Islet of Langerhans (tissue), 1 donor: ENCODE data around the gene MAP3K12.
"Not testable (repeated sequence)": the region's sequence is repeated elsewhere in the genome, so short reads cannot be mapped to it uniquely, and the experiment has no call there.

Source experiments
- FAIRE-seq: peaks from one replicate; lab custom pipeline; 2011; peaks lifted over from hg19 to GRCh38; lab: Jason Lieb, UNC

MAP3K12 gene, protein sequence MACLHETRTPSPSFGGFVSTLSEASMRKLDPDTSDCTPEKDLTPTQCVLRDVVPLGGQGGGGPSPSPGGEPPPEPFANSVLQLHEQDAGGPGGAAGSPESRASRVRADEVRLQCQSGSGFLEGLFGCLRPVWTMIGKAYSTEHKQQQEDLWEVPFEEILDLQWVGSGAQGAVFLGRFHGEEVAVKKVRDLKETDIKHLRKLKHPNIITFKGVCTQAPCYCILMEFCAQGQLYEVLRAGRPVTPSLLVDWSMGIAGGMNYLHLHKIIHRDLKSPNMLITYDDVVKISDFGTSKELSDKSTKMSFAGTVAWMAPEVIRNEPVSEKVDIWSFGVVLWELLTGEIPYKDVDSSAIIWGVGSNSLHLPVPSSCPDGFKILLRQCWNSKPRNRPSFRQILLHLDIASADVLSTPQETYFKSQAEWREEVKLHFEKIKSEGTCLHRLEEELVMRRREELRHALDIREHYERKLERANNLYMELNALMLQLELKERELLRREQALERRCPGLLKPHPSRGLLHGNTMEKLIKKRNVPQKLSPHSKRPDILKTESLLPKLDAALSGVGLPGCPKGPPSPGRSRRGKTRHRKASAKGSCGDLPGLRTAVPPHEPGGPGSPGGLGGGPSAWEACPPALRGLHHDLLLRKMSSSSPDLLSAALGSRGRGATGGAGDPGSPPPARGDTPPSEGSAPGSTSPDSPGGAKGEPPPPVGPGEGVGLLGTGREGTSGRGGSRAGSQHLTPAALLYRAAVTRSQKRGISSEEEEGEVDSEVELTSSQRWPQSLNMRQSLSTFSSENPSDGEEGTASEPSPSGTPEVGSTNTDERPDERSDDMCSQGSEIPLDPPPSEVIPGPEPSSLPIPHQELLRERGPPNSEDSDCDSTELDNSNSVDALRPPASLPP

DNA sequence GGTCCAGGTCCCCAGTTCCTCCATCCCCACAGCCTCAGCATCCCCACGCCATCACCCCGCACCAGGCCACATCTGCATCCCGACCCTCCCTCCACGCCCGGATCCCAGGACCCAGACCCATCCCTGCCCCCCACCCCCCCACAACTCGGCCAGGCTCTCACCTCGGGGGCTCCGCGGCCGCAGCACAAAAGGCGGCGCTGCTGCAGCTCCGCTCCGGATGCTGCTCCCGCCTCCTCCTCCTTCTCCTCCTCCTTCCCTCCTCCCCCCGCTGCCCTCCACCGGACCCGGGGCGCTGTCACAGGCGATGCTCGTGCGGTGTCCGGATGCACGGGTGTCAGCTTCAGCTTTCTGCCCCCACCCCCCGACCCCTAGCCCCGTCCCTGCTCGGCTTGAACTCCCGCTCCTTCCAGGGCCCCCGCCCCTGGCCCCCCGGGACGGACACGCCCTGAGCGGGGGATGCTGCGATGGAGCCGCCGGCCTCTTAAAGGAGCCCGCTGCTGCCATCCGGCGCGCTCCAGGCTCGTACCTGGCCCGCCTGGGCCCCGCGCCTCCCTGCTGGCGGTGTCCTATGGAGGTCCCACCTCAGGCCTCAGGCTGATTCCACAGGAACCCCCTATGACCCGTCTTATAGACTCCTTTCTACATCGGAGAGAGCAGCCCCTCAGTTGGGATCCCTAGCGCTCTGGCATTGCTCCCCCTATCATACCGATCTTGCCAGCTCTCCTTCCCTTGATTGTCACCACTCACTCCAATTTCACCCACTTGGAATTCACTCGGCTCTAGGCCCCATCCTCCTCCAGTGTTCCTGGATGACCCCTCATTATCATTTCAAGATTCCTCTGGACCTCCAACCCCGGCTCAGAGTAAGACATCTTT is at the start of gene MAP3K12:
TSS of gene MAP3K12 (minus strand) at position 193 of the 876 bp plus-strand sequence. CDS start 12,067 bp downstream, outside the sequence.
- FAIRE-seq, result no peak

- FAIRE-seq, result not testable (repeated sequence)
These were observed 49.1 kb upstream of the MAP3K12 start for GRCh38 chr12:53548354-53548753.

- no peak for FAIRE-seq
These were observed 44.3 kb upstream of the MAP3K12 start for GRCh38 chr12:53543539-53543938.

GRCh38 chr12:53539526-53539925 is 40.3 kb upstream of the MAP3K12 start:
- no peak for FAIRE-seq

DNA sequence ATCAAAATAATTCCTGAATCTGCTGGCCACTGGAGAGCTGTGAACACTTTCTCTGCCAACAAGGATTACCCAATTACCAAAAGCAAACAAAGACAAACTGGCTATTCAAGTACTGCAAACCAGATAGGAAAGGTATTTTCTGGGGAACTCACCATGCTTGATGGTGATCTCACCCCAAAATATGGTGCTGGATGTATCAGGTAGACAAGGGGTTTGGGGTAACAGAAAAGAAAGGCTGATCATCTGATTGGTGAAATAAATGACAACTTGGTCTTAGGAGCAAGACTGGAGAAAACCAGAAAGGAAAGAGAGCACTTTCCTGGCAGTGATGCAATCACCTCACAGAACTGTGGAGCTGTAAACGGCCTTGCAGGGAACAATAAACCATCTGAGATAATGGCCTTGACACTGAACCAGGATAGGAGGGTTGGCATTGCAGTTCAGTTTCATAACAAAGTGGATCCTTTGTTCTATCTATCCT is 39.0 kb upstream of the MAP3K12 start:
- peak; percentile 78 for FAIRE-seq

DNA sequence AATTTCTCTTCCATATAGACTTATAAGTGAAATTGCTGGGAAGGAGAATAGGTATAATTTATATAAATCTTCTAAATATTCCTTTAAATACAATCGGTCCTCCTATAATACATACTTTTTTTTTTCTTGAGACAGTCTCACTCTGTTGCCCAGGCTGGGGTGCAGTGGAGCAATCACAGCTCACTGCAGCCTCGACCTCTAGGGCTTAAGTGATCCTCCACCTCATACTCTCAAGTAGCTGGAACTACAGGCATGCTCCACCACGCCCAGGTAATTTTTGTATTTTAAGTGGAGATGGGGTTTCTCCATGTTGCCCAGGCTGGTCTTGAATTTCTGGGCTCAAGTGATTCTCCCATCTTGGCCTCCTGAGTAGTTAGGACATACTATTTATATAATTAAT is 37.7 kb upstream of the MAP3K12 start:
- FAIRE-seq, result no peak

DNA sequence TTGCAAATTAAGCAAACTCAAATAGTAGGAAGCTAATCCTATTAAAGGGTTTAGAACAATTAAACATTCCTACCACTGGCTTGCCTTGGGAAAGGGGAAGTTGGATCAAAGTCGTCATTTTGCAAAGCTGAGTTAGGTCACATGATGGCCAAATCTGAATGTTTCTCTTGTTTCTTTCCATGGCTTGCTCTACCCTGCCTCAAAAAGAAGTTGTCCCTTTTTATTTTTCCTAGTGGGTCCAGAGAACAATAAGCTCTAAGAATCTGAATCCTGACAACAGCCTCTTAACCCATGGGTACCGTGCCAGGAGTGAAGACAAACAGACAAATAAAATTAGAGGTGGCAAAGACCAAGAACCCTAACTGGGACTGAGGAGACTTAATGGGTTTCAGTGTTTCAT is 34.2 kb upstream of the MAP3K12 start:
- no peak for FAIRE-seq

GRCh38 chr12:53532524-53533445 is 33.5 kb upstream of the MAP3K12 start:
- FAIRE-seq, result no peak

DNA sequence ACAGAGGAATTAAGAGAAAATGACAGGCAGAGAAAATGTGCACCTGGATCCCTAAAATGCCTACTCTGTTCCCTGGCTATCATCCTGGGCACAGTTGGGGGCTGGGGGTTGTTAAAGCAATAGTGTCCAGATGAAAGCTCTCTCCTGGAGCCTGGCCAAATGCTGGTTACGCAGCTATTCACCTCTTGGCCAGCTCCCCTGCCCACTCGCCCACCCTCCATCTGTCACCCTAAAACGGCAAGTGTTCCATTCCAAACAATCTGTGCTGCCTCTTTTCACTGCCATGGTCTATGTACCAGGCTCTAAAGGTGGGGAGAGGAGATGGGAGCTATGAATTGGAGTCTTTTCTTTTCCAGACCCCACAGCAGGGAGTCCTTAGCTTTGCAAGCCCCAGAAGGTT is 32.8 kb upstream of the MAP3K12 start:
- no peak for FAIRE-seq

- FAIRE-seq, result no peak
These were observed 31.7 kb upstream of the MAP3K12 start for GRCh38 chr12:53530920-53531319.

DNA sequence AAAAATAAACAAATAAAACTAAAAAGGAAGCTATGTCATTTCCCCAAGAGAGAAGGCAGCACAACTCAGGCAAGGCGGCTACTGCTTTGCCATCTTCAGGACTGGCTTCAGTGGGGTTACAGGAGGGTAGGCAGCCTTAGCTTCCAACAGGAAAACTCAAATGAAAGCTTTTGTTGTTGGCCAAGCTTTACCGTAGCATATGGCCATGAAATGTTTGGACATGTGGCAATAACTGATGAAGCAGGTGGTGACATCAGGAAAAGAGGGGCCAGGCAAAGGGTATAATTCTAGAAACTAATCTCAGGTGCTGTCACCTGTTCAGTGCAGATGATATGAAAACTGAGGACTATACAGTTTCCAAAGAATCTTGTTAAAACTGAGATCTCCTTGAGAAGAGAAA is 30.8 kb upstream of the MAP3K12 start:
- no peak for FAIRE-seq

- FAIRE-seq, result no peak
These were observed 25.2 kb upstream of the MAP3K12 start for GRCh38 chr12:53524476-53524875.

DNA sequence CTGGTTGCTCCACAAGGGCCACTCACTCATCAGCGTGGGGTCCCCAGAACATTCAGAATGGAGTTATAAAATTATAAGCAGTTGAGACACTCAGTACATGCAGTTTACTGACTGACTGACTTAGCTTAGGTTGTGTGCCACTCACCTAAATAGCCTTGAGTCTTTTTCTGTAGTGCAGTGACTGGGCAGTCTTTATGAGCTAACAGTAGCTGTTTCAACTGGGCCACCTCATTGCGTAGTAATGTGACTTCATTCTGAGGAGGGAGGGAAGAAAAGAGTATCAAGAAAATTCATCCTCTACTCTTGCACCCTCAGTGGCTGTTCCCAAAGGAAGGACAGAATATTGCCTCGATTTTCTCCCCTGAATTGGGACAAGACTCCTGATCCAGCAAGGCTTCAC is 23.9 kb upstream of the MAP3K12 start:
- no peak for FAIRE-seq

GRCh38 chr12:53518381-53518780 is 19.1 kb upstream of the MAP3K12 start:
- FAIRE-seq, result no peak

DNA sequence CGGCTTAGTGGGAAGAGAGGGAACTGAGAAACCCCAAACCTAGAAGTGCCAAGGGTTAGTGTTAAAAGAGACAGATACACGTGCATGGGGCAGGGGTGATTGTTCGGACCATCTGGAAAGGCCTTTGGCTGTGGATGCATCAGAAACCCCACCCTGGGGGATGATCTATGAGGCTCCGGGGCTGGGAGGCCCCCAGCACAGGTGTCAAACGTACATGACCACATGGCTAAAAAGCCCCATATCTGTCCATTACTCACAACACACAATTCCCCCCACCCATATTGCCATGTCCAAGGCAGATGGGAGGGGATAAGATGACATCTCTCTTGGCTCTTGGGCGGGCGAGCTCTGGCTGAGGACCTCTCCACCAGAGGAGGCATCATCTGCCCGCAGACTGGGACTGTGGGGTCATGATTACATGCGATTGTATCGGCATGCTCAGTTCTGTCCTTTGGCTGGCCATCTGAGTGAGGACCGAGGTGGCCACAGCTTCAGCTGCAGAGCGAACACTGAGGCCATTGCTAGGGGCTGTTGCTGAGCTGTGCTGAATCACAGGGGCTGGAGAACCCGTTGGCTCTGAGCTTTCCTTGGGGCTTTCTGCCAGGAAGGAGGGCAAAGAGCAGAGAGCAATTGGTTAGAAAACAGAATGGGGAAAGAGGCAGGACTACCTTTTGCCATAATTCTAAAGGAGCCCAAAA is 17.6 kb upstream of the MAP3K12 start:
- FAIRE-seq, result no peak

DNA sequence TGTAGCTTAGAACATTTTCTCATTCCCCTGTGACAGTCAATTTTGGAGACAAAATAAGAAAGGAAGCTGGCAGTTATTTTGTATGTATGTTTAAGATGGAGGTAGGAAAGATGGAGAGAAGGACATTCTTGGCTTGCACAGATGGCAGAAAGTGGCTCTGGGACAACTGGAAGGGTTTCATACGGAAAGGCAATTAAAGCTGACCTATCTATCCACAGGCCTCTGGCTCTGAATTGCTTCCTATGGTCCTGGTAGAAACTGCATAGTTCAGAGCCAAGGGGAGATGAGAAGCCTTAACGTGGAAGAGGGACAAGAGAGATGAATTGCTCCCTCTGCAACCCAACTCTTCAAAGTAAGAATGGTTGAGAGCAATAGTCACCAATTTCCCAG is 16.0 kb upstream of the MAP3K12 start:
- no peak for FAIRE-seq

GRCh38 chr12:53514628-53515290 is 15.5 kb upstream of the MAP3K12 start:
- no peak for FAIRE-seq

DNA sequence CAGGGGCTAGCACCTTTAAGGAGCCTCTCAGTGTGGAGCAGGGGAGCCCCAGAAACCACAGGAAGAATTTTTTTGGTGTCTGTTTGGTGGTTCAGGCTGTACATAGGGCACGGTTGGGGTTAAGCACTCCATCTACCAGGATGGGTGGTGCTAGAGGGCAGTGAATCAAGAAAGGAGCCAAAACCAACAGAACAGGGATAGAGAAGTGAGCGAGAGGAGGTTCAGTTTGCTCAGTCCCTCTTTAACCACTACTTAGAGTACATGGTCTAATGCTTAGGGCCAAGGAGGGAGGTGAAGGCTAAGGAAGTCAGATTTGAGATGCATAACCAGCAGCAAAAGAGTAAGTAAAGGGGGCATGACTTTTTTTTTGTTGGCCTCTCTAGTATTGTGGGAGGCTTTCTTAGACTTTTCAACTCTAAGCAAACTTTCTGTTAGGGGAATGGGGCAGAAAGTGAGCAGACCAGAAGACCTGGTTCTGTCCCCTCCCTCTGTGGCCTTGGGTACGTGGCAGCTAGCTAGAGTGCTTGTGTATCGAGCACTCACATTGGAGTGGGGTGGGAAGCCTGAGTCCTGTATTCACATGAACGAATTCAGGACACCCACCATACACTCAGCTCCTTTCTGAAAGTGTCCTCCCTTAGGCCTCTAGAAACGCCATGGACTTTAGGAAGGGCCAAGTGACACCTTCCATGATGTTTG is 14.6 kb upstream of the MAP3K12 start:
- no peak for FAIRE-seq

DNA sequence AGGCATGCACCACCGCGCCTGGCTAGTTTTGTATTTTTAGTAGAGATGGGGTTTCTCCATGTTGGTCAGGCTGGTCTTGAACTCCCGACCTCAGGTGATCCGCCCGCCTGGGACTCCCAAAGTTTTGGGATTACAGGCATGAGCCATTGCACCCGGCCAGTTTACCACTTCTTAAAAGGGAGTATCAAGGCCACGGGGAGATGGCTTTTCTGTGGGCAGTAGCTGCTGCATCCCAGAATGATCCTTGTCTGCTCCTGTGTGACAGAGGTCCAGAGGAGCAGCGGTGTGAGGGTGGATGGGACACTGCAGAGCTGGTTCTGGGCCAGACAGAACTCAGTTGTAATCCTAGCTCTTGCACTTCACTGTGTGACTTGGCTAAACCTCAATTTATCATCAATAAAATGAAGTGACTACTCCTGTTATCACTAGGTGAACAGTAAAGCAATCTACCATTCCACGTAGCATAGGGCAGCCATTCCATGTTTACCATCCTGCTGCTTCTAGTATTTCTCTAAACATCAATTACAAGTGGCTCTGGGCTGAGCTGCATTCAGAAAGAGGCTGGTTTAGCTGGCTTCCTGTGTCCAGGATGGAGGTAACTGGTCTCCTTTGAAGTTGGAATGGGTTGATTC is 11.0 kb upstream of the MAP3K12 start:
- FAIRE-seq, result no peak
